Uterus (tissue), 4 donors: Measurements from ENCODE around the gene SAP30BP. TPM values are rescaled to one million over a fixed set of nuclear protein-coding genes. Genes with fewer than 3 reads are reported as not detected.

ENCODE experiments used
- DNase-seq, 2 donors: peaks; one replicate each; pipeline ENCODE4 v3.0.0-alpha.2; 2019 to 2020
- H3K27ac ChIP-seq, 2 donors: fragments of 200-600 bp; sonication (generic); 1 replicate in 1 of 2; 2 replicates in 1 of 2; pipeline ENCODE4 v1.5.1; 2016 to 2018
- H3K27me3 ChIP-seq, 2 donors: fragments of 200-600 bp; sonication (generic); one replicate each; pipeline ENCODE4 v1.5.1; 2018 to 2019; ENCODE audit warnings: control low read depth in 1 of 2
- H3K36me3 ChIP-seq, 2 donors: fragments of 200-600 bp; sonication (generic); one replicate each; pipeline ENCODE4 v1.5.1; 2019; ENCODE audit warnings: control low read depth in 1 of 2
- H3K4me1 ChIP-seq, 2 donors: fragments of 200-600 bp; sonication (generic); one replicate each; pipeline ENCODE4 v1.5.1; 2018 to 2019; ENCODE audit warnings: control low read depth in 1 of 2
- H3K4me3 ChIP-seq, 2 donors: fragments of 200-600 bp; sonication (generic); 1 replicate in 1 of 2; 2 replicates in 1 of 2; pipeline ENCODE4 v1.5.1; 2018 to 2019; ENCODE audit warnings: mild to moderate bottlenecking in 1 of 2
- H3K9me3 ChIP-seq, 2 donors: fragments of 200-600 bp; sonication (generic); one replicate each; pipeline ENCODE4 v1.5.1; 2019; ENCODE audit warnings: control low read depth in 1 of 2
- POLR2A ChIP-seq, 2 donors: fragments of 450-650 bp; IDR thresholded peaks; one replicate each; pipeline ENCODE4 v1.6.1; 2016; ENCODE audit warnings: antibody characterized with exemption in 2 of 2, mild to moderate bottlenecking in 1 of 2, moderate library complexity in 1 of 2
- intact Hi-C: fragments of 100-400 bp; cut with DNase I; formaldehyde crosslinking; loops from one replicate; pipeline ENCODE4 v1.15.1; 2023; ENCODE audit warnings: low total_unique reads
- total RNA-seq, 4 donors: library from RNA; depleted of rRNA in 3 of 4; stranded (reverse); fragments of >200 nt in 3 of 4; gene quantifications; one replicate each; pipeline versions ENCODE4 v1.1.0 to v1.2.4, GENCODE V29; 2014 to 2023
- TF ChIP-seq, protein P1 (sequence below), 4 experiments: fragments of 200-600 bp in 2 of 4; fragments of 450-650 bp in 2 of 4; sonication (generic) in 2 of 4; IDR thresholded peaks; one replicate each; pipeline ENCODE4 v1.5.1; 2016 to 2019; ENCODE audit warnings: antibody characterized with exemption in 4 of 4, mild to moderate bottlenecking in 2 of 4, moderate library complexity in 1 of 4
- donor health status: DM: yes; HTN: yes; CAD: no.

The SAP30BP gene
- total RNA-seq, 4 donors from 2014 or later = 14.1 to 87.7 (median 64.7) TPM

- Histone ChIP-seq H3K4me1 (peaks cover 0 to 7% of the 10 kb centered on the region in 2 donors), H3K27me3 (no peaks in the 10 kb centered on the region), H3K36me3 (no peaks in the 10 kb centered on the region), H3K9me3 (no peaks in the 10 kb centered on the region), H3K4me3 (no peak overlapping the region), H3K27ac (no peak overlapping the region)
- DNase-seq = no peak
- no peak for TF ChIP-seq POLR2A (IDR thresholded peaks at IDR 0.05)
- TF ChIP-seq, protein P1, sequence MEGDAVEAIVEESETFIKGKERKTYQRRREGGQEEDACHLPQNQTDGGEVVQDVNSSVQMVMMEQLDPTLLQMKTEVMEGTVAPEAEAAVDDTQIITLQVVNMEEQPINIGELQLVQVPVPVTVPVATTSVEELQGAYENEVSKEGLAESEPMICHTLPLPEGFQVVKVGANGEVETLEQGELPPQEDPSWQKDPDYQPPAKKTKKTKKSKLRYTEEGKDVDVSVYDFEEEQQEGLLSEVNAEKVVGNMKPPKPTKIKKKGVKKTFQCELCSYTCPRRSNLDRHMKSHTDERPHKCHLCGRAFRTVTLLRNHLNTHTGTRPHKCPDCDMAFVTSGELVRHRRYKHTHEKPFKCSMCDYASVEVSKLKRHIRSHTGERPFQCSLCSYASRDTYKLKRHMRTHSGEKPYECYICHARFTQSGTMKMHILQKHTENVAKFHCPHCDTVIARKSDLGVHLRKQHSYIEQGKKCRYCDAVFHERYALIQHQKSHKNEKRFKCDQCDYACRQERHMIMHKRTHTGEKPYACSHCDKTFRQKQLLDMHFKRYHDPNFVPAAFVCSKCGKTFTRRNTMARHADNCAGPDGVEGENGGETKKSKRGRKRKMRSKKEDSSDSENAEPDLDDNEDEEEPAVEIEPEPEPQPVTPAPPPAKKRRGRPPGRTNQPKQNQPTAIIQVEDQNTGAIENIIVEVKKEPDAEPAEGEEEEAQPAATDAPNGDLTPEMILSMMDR (IDR thresholded peaks at IDR 0.05) = no peak
- intact Hi-C loops = no loop called here
Observed at GRCh38 chr17:75697651-75698291, 30.6 kb downstream of the SAP30BP start.

GRCh38 chr17:75698659-75699058 lies 31.5 kb downstream of the SAP30BP start:
- intact Hi-C loops = no loop called here
- Histone ChIP-seq H3K27ac (no peak overlapping the region), H3K4me1 (no peaks in the 10 kb centered on the region), H3K4me3 (no peak overlapping the region), H3K9me3 (no peaks in the 10 kb centered on the region), H3K36me3 (no peaks in the 10 kb centered on the region), H3K27me3 (no peaks in the 10 kb centered on the region)
- no peak for TF ChIP-seq POLR2A (IDR thresholded peaks at IDR 0.05)
- TF ChIP-seq, protein P1 (IDR thresholded peaks at IDR 0.05) = no peak
- DNase-seq = no peak

DNA sequence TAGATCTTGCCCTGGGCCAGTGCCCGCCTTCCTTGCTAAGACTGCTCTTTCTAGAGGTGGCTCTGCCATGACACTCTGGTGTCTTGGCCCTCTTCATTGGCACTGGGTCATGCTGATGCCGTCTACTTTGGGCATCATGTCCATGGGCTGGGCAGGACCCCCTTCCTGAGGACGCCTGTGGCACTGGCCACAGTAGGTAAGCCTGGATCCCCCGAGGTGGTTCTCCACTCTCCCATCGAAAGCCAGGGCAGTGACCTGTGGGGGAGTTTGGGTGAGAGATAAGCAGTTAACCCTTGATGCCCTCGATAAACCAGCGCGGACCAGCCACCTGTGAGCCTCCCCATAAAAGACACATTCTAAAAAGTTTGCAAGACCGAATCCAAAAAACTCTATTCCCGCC lies 34.1 kb downstream of the SAP30BP start:
- no peak for DNase-seq
- no peaks in the 10 kb centered on the region for H3K27me3 ChIP-seq
- H3K27ac ChIP-seq = peak overlapping the region; percentile 9 to 69
- no peaks in the 10 kb centered on the region for H3K4me1 ChIP-seq
- intact Hi-C loops = no loop called here
- no peak for TF ChIP-seq POLR2A (IDR thresholded peaks at IDR 0.05)
- TF ChIP-seq, protein P1 (IDR thresholded peaks at IDR 0.05) = no peak
- no peak overlapping the region for H3K4me3 ChIP-seq
- H3K36me3 ChIP-seq = no peaks in the 10 kb centered on the region
- H3K9me3 ChIP-seq = no peaks in the 10 kb centered on the region

DNA sequence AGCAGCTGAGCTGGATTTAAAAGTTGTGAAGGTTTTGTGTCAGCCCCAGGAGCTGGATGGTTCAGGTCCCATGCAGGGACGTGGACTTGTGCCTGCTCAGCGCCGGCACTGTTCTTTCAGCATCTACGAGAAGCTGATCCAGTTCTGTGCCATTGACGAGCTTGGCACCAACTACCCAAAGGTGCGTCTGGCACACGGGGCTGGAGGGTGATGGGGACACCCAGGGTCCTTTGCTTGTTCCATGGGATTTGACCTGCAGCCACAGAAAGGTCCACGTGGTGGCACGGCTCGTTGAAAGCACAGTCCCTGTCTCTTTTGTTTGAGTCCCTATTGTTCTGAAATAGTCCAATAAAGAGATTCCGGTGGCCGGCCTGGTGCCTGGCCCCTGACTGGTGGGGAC lies 36.1 kb downstream of the SAP30BP start:
- no peaks in the 10 kb centered on the region for H3K27me3 ChIP-seq
- no peak for DNase-seq
- no peak overlapping the region for H3K4me3 ChIP-seq
- H3K36me3 ChIP-seq = no peaks in the 10 kb centered on the region
- intact Hi-C loops = no loop called here
- no peaks in the 10 kb centered on the region for H3K4me1 ChIP-seq
- no peak for TF ChIP-seq POLR2A (IDR thresholded peaks at IDR 0.05)
- TF ChIP-seq, protein P1 (IDR thresholded peaks at IDR 0.05) = no peak
- H3K27ac ChIP-seq = no peak overlapping the region
- no peaks in the 10 kb centered on the region for H3K9me3 ChIP-seq

- Histone ChIP-seq H3K36me3 (no peaks in the 10 kb centered on the region), H3K27ac (no peak overlapping the region), H3K4me3 (no peak overlapping the region), H3K9me3 (no peaks in the 10 kb centered on the region), H3K27me3 (no peaks in the 10 kb centered on the region), H3K4me1 (no peaks in the 10 kb centered on the region)
- no peak for DNase-seq
- no peak for TF ChIP-seq POLR2A (IDR thresholded peaks at IDR 0.05)
- TF ChIP-seq, protein P1 (IDR thresholded peaks at IDR 0.05) = no peak
- intact Hi-C loops = no loop called here
Observed at GRCh38 chr17:75703591-75703990, 36.5 kb downstream of the SAP30BP start.
